SU-DHL-6 (cell line): Measurements from ENCODE around the gene MAP4K2.

Source experiments
- CTCF ChIP-seq: fragments of 200-600 bp; sonication (generic); IDR thresholded peaks from one replicate; pipeline ENCODE4 v1.5.1; 2017; ENCODE audit warnings: antibody characterized with exemption, mild to moderate bottlenecking, low read length, moderate library complexity; ENCODE audit not compliant: insufficient read depth, poor library complexity, severe bottlenecking
- EZH2phosphoT487 ChIP-seq: fragments of 200-600 bp; sonication (generic), shearing (Covaris generic); conservative IDR thresholded peaks from 2 replicates; pipeline ENCODE4 v1.6.1; 2018; ENCODE audit warnings: mild to moderate bottlenecking, antibody characterized with exemption, low read length, moderate library complexity, mixed read lengths

GRCh38 chr11:64832467-64833197 is 29.6 kb upstream of the MAP4K2 start:
- TF ChIP-seq CTCF (no peak), EZH2phosphoT487 (no peak)
